Hypothalamus (tissue), 51 donors: Measurements from ENCODE around the gene TUBGCP4.

Experiments used
- DNase-seq, 51 donors: peaks; one replicate each; lab custom pipeline; 2025; lab: John Stamatoyannopoulos, UW

Gene TUBGCP4, protein sequence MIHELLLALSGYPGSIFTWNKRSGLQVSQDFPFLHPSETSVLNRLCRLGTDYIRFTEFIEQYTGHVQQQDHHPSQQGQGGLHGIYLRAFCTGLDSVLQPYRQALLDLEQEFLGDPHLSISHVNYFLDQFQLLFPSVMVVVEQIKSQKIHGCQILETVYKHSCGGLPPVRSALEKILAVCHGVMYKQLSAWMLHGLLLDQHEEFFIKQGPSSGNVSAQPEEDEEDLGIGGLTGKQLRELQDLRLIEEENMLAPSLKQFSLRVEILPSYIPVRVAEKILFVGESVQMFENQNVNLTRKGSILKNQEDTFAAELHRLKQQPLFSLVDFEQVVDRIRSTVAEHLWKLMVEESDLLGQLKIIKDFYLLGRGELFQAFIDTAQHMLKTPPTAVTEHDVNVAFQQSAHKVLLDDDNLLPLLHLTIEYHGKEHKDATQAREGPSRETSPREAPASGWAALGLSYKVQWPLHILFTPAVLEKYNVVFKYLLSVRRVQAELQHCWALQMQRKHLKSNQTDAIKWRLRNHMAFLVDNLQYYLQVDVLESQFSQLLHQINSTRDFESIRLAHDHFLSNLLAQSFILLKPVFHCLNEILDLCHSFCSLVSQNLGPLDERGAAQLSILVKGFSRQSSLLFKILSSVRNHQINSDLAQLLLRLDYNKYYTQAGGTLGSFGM

DNA sequence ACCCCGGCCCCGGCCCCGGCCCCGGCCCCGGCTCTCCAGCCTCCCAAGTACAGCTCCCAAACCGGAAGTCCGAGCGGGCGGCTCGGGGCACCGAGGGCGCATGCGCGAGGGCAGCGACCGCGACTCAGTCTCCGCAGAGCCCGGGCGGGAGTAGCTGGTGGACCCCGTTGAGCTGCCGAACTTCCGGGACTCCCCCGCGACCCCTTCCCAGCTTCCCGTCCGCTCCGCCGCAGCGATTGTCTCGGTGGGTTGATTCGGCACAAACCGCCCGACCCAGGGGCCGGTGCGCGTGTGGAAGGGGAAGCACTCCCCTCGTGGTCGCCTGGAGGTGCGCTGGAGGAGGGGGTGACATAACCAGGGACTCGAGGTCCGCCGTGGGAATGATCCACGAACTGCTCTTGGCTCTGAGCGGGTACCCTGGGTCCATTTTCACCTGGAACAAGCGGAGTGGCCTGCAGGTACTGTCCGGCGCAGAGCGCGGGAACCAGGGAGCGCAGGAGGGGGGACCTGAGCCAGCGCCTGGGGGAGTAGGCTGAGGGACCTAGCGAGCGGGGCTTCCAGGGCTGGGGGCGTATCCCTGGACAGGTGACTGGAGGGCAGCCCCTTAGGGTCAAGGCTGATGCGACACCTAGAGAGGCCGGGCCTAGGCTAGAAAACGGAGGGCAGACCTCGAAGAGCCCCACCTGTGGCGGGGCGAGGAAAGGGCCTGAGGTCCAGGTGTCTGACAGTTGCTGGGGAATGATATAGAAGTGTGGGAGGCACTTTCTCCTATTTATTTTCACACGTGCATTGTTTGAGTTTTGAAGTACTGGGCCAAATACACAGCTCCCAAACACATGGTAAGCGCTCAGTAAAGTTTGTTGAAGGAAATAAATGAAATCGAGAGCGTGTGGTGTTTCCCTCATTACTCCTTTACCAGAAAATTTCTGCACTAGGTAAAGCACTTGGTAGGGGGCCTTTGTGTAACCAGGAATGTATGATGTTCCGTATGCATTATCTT, at the start of gene TUBGCP4, which contains the start of gene ZSCAN29:
Gene TUBGCP4, plus strand, starts transcription at position 127 of the 1,000 bp plus-strand sequence. Its CDS starts 254 bp downstream, at position 381.
Gene ZSCAN29, minus strand, starts transcription at position 69 of the 1,000 bp plus-strand sequence. CDS start 1,130 bp downstream, outside the sequence.
- peak; percentile 26 to 86 (median 70) for DNase-seq

- no peak for DNase-seq
Measured at GRCh38 chr15:43325039-43325684, 45.7 kb upstream of the TUBGCP4 start.

- peak in 26 of 51 donors; percentile 13 to 68 (median 44) for DNase-seq
Measured at GRCh38 chr15:43329217-43329959, 41.5 kb upstream of the TUBGCP4 start.

DNA sequence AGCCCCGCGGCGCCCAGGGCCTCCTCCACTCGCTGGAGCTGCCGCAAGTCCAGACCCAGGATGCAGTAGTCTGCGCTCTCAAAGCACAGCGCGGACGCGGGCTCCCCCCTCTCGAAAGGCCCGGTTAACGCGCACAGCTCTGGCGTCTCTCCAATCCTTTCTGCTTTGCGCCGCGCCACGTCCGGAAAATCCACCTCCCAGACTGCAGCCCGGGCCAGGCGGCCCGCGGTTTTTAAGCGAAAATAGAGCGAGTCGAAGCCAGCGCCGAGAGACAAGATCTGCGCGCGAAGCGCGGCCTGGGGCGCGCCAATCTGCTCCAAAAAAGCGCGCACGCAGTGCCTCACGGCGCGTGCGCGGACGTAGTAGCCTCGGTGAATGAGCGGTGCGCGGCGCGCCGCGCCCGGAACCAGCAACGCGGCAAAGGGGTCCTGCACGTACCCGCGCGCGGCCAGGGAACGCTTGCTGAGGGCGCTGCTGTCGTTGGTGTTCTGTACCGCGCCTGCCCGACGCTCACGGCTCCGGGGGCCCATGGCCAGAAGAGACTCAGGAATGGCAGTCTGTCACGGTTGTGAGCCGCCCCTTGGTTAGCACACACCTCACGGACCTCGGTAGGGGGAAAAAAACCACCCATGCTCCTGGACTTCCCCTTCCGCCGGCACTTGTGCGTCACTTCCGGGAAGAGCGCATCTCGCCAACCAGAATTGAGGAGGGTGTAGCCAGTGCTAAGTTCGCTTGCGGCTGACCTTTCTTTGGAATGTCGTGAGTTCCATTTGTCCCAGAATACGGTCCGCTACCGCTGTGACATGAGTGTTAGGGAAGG, 40.7 kb upstream of the TUBGCP4 start, which contains the start of gene LCMT2:
Gene LCMT2, minus strand, starts transcription at position 614 of the 820 bp plus-strand sequence. Its CDS starts 84 bp downstream, at position 530.
- DNase-seq, result peak; percentile 31 to 96 (median 84)

GRCh38 chr15:43330780-43331087, 40.2 kb upstream of the TUBGCP4 start:
- no peak for DNase-seq

GRCh38 chr15:43346305-43346704, 24.6 kb upstream of the TUBGCP4 start:
- DNase-seq, result peak in 2 of 51 donors; percentile 1 to 5

GRCh38 chr15:43347114-43347513, 23.8 kb upstream of the TUBGCP4 start:
- no peak for DNase-seq

DNA sequence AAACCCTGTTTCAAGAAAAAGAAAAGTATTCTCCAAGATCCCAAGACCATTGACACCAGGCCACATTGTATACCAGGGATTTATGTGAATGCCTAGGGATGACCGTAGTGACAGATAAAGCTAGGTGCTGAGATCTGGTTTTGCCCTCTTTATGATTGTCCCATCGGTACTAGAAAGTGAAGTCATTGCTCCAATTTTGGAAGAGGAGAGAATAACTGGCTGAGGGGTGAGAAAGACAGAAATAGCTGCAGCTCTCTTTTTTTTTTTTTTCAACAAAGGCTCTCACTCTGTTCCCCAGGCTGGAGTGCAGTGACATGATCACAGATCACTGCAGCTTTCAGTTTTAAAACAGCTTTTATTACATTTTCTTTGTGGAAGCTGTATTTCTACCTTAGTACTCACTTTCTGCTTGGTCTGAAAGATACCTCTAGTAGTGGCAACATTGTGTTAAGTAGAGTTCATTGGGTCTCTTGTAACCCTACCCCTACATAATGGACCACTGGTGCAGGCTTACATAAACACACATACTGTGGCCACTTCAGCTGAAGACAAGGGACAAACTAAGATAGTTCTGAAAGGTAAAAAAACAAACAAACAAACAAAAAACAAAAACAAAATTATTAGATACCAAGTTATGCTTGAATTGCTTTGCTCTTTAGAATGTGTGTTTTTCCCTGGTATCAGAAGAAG, 18.1 kb upstream of the TUBGCP4 start:
- DNase-seq, result no peak

DNA sequence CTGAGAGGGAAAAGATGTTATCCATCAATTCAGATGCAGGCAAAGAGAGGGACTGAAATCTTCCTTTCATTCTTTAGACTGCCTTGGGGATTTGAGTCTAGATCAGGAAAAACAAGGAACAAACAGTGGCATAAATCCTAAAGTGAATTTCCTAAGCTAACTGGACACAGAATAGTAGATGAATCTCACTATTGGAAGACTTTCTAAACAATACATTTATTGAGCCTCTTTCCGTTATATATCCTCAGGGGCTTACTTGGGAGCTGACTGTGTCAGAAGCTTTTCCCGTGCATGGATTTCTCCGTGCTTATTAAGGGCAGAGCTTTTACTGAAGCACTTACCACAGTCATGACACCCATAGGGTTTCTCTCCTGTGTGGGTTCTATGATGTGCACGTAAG, 10.1 kb upstream of the TUBGCP4 start:
- DNase-seq, result no peak

DNA sequence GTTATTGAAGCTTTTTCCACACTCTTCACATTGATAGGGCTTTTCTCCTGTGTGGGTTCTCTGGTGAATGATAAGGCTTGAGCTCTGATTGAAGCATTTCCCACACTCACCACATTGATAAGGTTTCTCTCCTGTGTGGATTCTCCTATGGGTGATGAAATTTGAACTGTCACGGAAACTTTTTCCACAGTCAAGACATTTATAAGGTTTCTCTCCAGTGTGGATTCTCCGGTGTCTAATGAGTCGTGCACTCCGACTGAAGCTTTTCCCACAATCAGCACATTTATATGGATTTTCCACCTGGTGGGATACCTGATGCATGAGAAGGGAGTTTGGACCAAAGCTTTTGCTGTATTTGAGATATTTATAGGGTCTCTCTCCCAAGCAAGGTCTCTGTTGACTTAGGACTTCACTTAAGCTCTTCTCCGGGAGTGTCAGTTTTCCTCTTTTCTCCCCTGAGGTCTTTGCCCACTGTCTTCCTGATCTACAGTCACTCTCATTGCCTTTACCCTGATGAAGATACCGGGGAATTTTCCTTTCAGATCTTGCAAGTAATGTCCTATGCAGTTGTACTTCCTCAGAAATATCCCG, 9.5 kb upstream of the TUBGCP4 start:
- no peak for DNase-seq

DNA sequence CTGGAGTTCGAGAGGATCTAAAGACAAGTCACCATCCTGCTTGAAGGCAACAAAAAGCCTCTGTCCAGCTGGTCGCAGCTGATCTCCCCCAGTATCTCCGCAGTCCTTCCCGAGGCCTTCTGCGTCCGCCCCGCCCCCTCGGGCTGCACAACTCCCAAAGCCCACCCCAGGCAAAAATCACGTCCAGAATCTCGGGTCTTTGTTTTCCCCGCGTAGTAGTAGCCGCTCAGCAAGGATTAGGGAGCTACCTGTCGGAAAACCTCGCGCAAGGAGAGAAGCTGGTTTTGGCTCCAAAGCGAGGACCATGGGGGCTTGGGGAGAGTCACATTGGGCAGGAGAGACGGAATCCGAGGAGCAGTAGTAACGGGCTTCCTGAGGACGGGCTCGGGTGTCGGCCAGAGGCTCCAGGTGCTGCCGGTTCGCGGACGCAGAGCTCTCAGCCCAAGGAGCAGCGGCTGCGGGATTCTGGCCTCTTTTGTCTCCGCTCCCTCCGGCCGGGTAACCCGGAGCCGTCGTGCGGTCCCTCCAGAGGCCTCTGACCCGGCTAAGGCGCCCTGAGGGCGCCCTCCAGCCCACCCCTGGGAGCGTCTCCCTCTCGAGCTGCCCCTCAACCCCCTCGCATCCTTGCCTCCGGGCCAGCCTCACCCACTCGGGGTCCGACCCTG, 459 bp upstream of the TUBGCP4 start:
- peak in 13 of 51 donors; percentile 9 to 63 (median 34) for DNase-seq

DNA sequence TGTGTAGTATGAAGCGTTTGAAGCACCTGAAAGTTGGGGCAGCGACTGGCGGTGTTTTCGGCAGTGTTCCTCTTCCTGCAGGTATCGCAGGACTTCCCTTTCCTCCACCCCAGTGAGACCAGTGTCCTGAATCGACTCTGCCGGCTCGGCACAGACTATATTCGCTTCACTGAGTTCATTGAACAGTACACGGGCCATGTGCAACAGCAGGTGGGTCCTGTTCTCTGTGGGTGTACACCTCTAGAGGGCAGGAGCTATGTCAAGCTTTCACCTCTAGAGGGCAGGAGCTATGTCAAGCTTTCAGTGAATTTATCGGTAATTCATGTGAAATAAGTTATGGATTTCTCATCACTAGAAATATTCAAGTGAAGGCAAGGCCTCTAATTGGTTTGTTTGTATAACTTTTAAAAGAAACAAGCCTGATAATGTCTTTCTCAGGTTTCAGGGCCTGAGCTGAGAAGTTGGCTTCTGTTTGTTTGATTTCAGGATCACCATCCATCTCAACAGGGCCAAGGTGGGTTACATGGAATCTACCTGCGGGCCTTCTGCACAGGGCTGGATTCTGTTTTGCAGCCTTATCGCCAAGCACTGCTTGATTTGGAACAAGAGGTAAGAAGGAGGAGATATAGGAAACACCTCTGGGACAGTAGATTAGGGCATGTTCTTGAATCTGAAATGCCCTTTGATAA, 5.3 kb downstream of the TUBGCP4 start:
- peak in 2 of 51 donors; percentile 2 for DNase-seq

- DNase-seq, result no peak
Measured at GRCh38 chr15:43378601-43379000, 7.7 kb downstream of the TUBGCP4 start.

GRCh38 chr15:43382310-43382709, 11.4 kb downstream of the TUBGCP4 start:
- no peak for DNase-seq

DNA sequence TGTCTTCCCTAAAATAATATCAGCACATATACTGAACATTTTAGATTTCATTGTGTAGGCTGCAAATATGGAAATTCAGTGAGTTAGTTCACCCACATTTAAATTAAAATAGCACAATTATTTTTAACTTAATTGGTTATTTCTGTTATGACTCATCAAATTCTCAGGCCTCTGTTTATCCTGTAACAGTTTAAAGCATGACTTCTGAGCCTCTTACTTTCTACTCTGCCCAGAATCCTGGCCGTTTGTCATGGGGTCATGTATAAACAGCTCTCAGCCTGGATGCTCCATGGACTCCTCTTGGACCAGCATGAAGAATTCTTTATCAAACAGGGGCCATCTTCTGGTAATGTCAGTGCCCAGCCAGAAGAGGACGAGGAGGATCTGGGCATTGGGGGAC, 12.2 kb downstream of the TUBGCP4 start:
- peak in 1 of 51 donors; percentile 3 for DNase-seq

DNA sequence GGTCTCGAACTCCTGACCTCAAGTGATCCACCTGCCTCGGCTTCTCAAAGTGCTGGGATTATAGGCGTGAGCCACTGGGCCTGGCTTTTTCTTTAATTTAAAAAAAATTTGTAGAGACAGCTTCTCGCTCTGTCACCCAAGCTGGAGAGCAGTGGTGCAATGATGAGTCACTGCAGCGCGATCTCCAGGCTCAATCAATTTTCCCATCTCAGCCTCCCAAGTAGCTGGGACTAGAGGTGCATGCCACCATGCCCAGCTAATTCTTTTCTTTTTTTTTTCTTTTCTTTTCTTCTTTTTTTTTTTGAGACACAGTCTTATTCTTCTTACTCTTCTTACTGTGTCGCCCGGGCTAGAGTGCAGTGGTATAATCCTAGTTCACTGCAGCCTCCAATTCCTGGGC, 19.8 kb downstream of the TUBGCP4 start:
- no peak for DNase-seq
